ENCODE data around the gene DIS3L2. TPM values are rescaled to one million over a fixed set of nuclear protein-coding genes. Genes with fewer than 3 reads are reported as not detected.

The DIS3L2 gene
- total and polyA plus RNA-seq, 2 of the 8 experiments (the other 6 are each of a cell fraction or from before 2014, with no cell fraction given) = 11.5 to 21.6 TPM

- TF ChIP-seq CHD7 (IDR thresholded peaks at IDR 0.05; ENCODE audit: insufficient replicate concordance, low read length) (no peak), KDM1A (IDR thresholded peaks at IDR 0.05; ENCODE audit: borderline replicate concordance, low read length) (0 out of 2 replicates have a peak, but pooled peaks have one; percentile 16)
Measured at GRCh38 chr2:231947694-231948093, 13.8 kb upstream of the DIS3L2 start (continued).

Data from H1 (cell line).